ENCODE results near the gene PHF21A. TPM values are rescaled to one million over a fixed set of nuclear protein-coding genes. Genes with fewer than 3 reads are reported as not detected.
"Not testable (repeated sequence)": the region's sequence is repeated elsewhere in the genome, so short reads cannot be mapped to it uniquely, and the experiment has no call there.

Gene PHF21A
- total RNA-seq, 2 experiments from 2014 or later, result 23.1 to 56.1 TPM

GRCh38 chr11:45982656-45983470 is 138.4 kb downstream of the PHF21A start:
- BruUV-seq (replicated peaks), result no TSS peak
- POLR2A ChIA-PET, result interaction anchor here (0.6 kb wide), 1 partner anchor 631 kb away, joined by 6 read pairs; no protein-coding TSS in a partner anchor
- no peak overlapping the region for H3K4me2 ChIP-seq (ENCODE audit: low read length)

DNA sequence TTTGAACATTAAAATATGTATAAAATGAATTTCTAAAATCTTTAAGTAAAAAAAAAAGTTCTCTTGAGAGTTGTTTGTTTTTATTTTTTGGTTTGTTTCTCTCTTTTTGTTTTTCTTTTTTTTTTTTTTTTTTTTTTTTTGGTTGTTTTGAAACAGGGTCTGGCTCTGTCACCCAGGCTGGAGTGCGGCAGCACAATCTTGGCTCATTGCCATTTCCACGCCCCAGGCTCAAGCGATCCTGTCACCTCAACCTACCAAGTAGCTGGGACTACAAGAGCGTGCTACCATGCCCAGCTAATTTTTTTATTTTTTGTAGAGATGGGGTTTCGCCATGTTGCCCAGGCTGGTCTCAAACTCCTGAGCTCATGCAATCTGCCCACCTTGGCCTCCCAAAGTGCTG is 139.4 kb downstream of the PHF21A start:
- POLR2A ChIA-PET, result interaction anchor here (0.6 to 0.7 kb wide), 2 partner anchors 61 to 129 kb away, joined by 3 to 4 read pairs; no protein-coding TSS in a partner anchor
- H4K20me1 ChIP-seq (ENCODE audit: insufficient read depth, low read length); intact Hi-C loops (cut with micrococcal nuclease; ENCODE audit: unreplicated experiment); H3K79me2 ChIP-seq (ENCODE audit: insufficient read depth, low read depth, low read length); H3K27ac ChIP-seq (ENCODE audit: low read depth, low read length, poor library complexity, severe bottlenecking); CTCF ChIA-PET (ENCODE audit: unreplicated experiment); BruUV-seq (replicated peaks); H3K4me1 ChIP-seq (ENCODE audit: insufficient read depth, low read length, poor library complexity, severe bottlenecking); H3K9me2 ChIP-seq (ENCODE audit: insufficient read depth, low read length); H3K4me2 ChIP-seq (ENCODE audit: low read length); DNase-seq (ENCODE audit: low spot score); H3K4me3 ChIP-seq (ENCODE audit: low read depth, low read length, poor library complexity, severe bottlenecking); H2AFZ ChIP-seq (ENCODE audit: low read length); H3K9me3 ChIP-seq (ENCODE audit: low read length): not testable (repeated sequence)
- H3K36me3 ChIP-seq (ENCODE audit: insufficient read depth, low read length), result peaks cover 24% of the 10 kb centered on the region

More at GRCh38 chr11:45982656-45983470, 138.4 kb downstream of the PHF21A start:
- Histone ChIP-seq H3K4me1 (ENCODE audit: insufficient read depth, low read length, poor library complexity, severe bottlenecking) (no peaks in the 10 kb centered on the region), H4K20me1 (ENCODE audit: insufficient read depth, low read length) (no peaks in the 10 kb centered on the region), H3K27ac (ENCODE audit: low read depth, low read length, poor library complexity, severe bottlenecking) (no peak overlapping the region), H2AFZ (ENCODE audit: low read length) (no peak overlapping the region), H3K4me3 (ENCODE audit: low read depth, low read length, poor library complexity, severe bottlenecking) (no peak overlapping the region), H3K79me2 (ENCODE audit: insufficient read depth, low read depth, low read length) (no peaks in the 10 kb centered on the region), H3K9me2 (ENCODE audit: insufficient read depth, low read length) (no peaks in the 10 kb centered on the region), H3K9me3 (ENCODE audit: low read length) (no peaks in the 10 kb centered on the region), H3K36me3 (ENCODE audit: insufficient read depth, low read length) (peaks cover 15% of the 10 kb centered on the region)
- TF ChIP-seq, protein P1, sequence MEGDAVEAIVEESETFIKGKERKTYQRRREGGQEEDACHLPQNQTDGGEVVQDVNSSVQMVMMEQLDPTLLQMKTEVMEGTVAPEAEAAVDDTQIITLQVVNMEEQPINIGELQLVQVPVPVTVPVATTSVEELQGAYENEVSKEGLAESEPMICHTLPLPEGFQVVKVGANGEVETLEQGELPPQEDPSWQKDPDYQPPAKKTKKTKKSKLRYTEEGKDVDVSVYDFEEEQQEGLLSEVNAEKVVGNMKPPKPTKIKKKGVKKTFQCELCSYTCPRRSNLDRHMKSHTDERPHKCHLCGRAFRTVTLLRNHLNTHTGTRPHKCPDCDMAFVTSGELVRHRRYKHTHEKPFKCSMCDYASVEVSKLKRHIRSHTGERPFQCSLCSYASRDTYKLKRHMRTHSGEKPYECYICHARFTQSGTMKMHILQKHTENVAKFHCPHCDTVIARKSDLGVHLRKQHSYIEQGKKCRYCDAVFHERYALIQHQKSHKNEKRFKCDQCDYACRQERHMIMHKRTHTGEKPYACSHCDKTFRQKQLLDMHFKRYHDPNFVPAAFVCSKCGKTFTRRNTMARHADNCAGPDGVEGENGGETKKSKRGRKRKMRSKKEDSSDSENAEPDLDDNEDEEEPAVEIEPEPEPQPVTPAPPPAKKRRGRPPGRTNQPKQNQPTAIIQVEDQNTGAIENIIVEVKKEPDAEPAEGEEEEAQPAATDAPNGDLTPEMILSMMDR (conservative IDR thresholded peaks at IDR 0.05; ENCODE audit: low read length), result no peak
- TF ChIP-seq EZH2phosphoT487 (IDR thresholded peaks at IDR 0.05; ENCODE audit: borderline replicate concordance, low read depth, low read length), result no peak
- intact Hi-C loops (cut with micrococcal nuclease; ENCODE audit: unreplicated experiment), result no loop called here
- CTCF ChIA-PET (ENCODE audit: unreplicated experiment), result no interaction called here
- DNase-seq (ENCODE audit: low spot score), result no peak

DNA sequence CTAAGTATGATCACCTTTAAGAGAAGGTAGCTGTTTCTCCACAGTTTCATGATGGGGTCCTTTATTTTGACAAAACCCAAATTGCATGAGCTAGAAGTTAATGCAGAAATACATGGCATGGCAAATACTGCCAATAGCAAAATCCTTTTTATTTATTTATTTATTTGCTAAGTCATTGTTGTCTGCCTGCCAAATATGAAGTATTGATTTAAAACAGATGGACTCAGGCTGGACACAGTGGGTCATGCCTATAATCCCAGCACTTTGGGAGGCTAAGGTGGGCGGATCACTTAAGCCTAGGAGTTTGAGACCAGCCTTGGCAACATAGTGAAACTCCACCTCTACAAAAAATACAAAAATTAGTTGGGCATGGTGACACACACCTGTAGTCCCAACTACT is 146.4 kb downstream of the PHF21A start:
- Histone ChIP-seq H4K20me1 (ENCODE audit: insufficient read depth, low read length) (no peaks in the 10 kb centered on the region), H2AFZ (ENCODE audit: low read length) (no peak overlapping the region), H3K27ac (ENCODE audit: low read depth, low read length, poor library complexity, severe bottlenecking) (no peak overlapping the region), H3K4me2 (ENCODE audit: low read length) (no peak overlapping the region), H3K9me3 (ENCODE audit: low read length) (no peaks in the 10 kb centered on the region), H3K4me3 (ENCODE audit: low read depth, low read length, poor library complexity, severe bottlenecking) (no peak overlapping the region), H3K79me2 (ENCODE audit: insufficient read depth, low read depth, low read length) (no peaks in the 10 kb centered on the region), H3K36me3 (ENCODE audit: insufficient read depth, low read length) (peaks cover 47% of the 10 kb centered on the region), H3K4me1 (ENCODE audit: insufficient read depth, low read length, poor library complexity, severe bottlenecking) (no peaks in the 10 kb centered on the region), H3K9me2 (ENCODE audit: insufficient read depth, low read length) (no peaks in the 10 kb centered on the region)
- ChIA-PET POLR2A (no interaction called here), CTCF (ENCODE audit: unreplicated experiment) (no interaction called here)
- no TSS peak for BruUV-seq (replicated peaks)
- TF ChIP-seq, protein P1 (conservative IDR thresholded peaks at IDR 0.05; ENCODE audit: low read length), result no peak
- no peak for DNase-seq (ENCODE audit: low spot score)
- intact Hi-C loops (cut with micrococcal nuclease; ENCODE audit: unreplicated experiment), result no loop called here
